HL-60/S4 (cell line): ENCODE data around the gene MARK1.

Experiments
- in situ Hi-C: fragments of 300-500 bp; cut with MboI; formaldehyde crosslinking; loops from 2 replicates; pipeline ENCODE4 v1.14.3; 2022; ENCODE audit warnings: low sequenced_read_pairs

The MARK1 gene

DNA sequence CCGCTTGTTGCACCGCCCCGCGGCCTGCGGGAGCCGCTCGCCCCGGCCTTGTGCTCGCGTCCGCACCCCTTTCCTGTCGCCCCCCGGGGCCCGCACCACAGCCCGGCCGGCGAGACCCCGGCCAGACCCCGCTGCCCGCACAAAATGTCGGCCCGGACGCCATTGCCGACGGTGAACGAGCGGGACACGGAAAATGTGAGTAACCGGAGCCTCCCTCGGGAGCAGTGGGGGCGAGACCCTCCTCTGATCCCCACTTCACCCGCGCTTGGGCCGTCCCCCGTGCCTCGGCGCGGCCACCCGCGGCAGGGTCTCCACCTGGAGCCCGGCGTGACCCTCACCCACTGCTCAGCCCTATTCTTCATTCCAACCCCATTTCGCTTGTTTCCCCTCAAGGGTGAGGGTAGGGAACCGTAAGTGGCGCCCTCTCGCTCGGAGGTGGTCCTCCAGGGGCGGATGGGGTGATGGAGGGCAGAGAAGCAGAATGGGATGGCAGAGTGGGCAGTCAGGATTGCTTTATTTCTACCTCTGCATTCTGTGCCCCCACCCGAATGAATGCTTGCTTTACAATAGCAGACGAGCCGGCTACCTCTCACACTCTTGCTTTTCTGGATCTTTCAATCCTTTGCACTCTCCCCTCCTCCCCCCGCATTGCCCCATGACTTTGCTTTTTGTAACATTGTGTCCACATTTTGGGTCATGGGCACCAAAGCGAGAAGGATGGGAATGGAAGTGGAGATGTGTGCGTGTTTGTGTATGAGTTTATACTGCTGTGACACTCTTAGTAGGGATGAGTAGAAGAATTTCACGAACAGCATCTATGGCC is 954 bp downstream of the MARK1 start:
- in situ Hi-C loops = no loop called here

DNA sequence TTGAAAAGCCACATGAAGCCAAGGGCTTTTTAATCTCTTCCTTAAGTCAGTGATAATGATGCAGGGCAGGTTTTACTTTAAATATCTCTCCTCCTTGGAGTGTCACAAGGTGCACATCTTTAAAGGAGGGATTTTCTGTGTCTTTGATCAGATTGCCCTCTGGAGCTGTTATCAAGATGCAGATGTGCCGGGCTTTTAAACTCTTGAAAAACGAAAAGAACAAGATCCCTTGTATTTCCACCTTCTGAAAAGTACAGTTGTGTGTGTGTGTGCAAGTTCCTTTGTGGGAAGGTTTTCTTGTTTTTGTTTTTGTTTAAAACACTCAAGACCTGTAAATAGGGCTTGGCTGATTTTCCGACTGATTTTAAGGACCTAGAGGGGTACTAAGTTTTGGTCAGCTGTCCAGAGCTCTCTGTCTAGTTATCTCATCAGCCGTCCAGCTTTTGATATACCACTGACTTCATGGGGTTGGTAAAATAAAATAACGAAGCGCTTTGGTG is 1.6 kb downstream of the MARK1 start:
- in situ Hi-C loops = no loop called here

DNA sequence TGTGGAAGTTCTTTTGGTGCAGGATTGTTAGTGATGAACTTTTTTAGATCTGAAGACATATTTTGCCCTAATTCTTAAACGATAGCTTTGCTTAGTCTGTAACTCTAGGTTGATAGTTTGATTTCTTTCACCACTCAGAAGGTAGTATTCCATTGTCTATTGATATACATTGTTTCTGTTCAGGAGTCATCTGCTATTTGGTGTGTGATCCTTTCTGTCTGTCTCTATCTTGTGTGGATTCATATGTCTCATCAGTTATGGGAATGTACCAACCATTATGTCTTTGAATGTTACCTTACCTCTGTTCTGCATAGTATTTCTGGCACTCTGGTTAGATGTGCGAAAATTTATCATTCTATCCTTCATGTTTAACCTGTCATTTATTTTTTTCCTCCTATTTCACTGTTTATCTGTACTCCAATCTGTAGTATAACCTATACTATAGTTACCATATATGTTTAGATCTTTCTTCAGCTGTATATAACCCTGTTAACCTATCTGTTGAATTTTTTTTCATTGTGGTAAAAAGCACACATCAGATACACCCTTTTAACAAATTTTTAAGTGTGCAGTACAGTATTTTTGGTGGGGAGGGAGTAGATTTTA is 5.7 kb downstream of the MARK1 start:
- in situ Hi-C loops = no loop called here

DNA sequence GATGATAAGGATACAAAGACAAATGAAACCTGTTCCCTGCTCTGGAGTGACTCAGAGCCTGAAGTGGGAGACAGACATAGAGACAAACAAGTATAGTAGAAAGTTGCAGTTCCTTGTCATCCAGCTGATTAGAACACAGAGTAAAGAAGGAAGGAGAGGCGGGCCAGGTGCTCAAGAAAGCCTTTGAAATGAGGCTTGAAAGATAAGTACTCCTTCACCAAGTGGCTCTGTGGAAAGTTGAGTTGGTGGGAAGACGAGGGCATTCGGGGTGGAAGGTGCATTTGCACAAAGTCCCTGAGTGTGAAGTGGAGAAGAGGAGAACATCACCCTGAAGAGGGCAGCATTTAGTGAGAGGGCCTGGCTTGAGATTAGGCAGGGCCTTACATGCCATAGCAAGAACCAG is 17.0 kb downstream of the MARK1 start:
- in situ Hi-C loops = no loop called here

DNA sequence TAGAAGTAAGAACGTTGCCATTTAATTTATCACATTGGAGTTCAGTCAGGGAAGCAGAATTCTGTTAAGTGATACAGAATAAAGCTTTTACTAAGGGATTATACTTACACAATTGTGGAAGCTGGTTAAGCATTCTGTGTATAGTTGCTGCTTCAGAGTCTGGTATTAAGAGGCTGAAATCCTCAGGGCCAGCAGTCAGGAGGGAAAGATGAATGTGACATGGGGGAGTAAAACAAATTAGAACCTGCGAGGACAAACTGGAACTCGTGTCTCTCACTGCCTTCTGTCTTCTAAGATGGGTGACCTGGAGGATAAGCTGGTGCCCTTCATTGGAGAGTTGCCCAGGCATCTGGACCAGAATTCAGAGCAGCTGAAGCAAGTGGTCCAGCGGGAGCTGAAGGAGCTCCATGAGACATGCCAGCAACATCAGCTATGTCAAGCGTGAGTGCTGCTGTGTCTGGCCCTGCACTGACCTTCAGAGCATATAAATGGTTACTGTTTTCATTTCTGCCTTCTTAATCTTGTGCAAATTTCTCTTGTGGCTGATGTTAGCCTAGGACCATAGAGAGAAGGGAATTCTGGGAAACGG is 23.0 kb downstream of the MARK1 start:
- in situ Hi-C loops = no loop called here

DNA sequence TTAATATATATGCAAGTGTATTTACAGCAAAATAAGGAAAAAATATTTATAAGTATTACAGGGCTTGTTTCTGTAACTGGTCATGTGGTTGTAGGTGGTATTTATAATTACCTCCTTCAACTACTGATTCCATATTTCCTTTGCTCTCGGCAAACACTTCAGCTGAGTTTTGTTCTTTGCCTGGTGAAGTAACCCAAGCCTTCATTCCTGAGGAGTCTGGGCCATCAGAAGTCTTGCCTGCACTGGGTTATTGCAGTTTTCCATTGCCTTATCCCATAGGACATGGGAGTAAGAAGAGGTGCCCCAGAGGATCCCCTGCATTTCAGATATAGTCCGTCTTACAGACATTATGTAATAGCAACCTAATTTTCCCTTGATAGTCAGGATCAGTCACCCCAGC is 23.8 kb downstream of the MARK1 start:
- in situ Hi-C loops = no loop called here

DNA sequence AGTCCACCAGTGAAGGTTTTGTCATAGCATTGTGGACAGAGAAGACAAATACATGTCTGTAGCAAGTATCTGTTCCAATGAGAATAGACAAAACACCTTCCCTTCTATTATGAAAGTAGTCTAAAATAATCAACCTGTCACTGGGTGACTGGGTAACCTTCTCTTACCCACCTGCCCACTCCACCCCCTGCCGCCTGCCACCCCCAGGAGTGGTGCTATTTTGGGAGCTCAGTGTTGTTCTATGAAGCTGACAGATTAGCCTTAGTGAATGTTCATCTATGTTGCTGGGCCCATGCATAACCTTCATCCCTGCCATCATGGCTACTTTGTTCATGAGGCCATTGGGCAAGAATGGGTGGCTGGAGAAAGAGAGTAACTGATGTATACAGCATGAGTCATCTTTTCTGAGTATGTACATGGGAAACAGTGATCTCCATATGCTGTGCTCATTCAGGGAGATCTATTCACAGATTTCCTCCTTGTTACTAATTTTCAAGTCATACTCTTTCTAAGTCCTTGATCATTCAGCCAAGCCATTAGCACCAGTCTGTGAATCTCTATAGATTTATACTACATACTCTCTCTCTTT is 24.8 kb downstream of the MARK1 start:
- in situ Hi-C loops = no loop called here

DNA sequence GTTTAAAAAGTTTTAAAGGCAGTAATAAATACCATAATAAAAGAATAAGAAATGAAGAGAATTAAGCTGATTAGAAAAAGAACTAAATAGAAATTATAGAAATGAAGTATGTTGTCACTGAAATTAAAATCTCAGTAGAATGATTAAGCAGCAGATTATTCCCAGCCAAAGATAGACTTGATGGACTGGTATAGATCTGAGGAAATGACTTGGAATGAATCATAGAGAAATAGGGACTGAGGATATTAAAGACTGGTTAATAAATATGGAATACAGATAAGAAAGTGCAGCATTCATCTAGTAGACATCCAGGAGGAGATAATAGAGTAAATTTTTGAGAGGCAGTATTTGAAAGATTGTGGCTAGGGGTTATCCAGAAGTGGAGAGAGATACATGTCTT is 28.7 kb downstream of the MARK1 start:
- in situ Hi-C loops = no loop called here

DNA sequence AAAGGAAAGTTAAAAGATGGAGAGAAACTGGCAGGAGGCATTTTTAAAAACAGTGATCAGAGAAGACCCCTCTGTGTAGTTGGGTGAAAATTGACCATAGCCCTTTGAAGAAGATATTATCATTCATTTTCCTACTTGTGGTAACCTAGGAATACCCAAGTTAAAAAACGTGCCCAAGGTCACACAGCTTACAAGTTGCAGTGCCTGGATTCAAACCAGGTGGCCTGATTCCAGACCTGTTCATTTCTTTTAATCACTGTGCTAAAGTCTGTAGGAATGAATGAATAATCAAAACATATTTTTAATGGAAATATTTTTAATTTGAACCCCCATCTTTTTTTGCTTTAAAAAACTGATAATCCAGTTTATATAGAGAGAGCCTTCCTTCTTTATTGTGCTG is 35.6 kb downstream of the MARK1 start:
- in situ Hi-C loops = no loop called here

DNA sequence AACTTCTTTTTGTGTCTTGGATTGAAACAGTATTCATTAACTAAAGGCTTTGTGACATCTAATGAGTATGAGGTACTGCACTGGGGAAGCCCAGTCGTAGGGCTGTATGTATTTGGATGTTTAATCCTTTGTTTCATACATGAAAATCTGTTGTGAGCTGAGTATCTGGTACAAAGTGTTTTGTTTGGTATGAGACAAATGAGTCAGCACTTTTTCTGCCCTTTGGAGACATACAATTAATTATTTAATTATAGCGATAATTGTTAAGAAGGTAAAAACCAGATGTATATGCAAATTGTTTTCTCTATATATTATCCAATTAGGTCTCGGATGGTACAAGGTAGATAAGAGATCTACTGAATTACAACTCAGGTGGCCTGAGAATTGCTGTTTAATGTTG is 36.3 kb downstream of the MARK1 start:
- in situ Hi-C loops = no loop called here

DNA sequence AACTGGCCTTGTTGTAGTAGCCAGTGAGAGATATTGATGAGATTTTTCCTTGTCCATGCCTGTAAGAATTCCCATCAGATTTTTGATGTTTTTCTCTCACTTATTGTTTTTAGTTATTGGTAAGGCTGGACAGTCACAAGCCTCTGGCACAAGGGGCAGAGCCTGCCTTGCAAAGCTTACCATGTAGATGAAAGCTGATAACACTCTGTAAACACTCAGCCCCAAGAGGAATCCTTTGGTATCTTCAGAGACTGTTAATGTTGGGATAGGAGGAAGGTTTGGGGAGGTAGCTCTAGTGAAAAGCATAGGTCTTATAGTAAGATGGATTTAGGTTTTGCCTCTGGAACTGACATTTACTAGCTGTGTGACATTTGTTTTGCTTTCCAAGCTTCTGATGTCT is 37.7 kb downstream of the MARK1 start:
- in situ Hi-C loops = no loop called here

DNA sequence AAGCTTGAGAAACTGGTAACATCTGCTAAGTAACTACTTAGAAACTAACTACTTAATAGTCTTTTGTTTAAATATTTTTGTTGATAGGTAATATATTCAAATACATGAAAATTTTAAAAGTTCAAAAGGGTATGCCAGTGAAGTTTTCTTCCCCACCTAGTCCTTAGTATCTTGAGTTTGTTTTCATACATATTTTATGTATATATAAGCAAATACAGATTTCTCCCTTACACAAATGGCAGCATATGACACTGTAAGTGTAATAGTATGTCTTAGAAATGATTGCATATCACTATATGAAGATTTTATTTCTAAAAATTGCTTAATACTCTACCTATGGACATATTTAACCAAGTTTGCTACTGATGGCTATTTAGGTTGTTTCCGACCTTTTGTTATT is 38.9 kb downstream of the MARK1 start:
- in situ Hi-C loops = no loop called here

DNA sequence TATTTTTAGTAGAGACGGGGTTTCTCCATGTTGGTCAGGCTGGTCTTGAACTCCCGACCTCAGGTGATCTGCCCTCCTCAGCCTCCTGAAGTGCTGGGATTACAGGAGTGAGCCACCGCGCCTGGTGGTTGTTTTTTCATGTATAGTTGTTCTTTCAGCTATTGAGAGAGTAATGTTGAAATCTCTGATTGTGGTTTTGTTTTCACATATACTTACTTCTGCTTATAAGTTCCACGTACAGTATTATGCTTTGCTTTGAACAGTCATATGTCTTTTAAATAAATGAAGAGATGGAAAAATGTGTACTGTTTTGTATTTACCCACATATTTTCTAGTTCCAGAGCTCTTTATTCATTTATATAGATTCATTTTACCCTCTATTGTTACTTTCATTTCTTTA is 44.5 kb downstream of the MARK1 start:
- in situ Hi-C loops = no loop called here

DNA sequence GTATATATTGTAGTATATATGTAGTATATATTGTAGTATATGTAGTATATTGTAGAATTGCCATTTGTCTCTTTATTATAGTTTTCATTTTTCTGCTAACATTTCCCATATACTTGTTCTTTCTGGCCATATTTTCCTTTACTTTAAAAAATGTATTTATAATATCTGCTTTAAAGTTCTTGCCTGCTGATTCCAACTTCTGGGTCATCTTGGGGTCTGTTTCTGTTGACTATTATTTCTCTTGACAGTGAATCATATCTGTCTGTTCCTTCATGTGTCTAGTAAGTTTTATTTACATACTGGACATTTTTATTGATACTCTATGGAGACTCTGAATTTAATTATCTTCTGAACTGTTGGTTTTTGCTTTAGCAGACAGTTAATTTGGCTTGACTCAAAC is 45.9 kb downstream of the MARK1 start:
- in situ Hi-C loops = no loop called here

DNA sequence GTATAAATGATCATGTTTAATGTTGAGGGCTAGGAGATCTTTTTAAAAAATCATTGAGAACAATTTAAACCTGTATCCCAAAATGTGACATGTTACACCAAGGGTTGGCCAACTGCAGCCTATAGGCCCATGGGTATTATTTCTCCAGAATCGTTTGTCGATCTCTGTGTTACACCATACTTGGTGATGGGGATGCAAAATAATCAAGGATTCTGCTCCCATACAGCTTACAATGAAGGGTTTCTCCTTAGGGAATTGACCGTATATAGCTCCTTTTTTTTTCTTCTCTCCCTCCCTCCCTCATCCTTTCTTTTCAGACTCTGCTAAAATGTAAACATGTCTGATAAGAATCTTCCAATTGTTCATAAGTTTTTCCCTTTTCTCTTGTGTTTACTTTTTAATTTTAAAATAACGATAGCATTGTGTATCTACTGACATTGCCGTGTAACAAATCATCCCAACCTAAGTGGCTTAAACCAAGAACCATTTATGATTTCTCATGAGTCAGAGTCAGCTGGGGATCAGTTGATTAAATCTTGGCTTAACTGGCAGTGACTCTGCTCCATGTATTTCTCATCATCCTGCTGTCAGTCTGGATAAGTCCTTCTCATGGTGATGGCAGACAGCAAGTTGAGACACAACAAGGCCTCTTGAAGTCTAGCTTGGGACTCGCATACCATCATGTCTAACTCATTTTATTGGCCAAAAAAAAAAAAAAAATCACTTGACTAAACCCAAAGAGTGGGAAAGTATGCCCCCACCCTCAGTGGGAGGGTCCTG is 48.0 kb downstream of the MARK1 start:
- in situ Hi-C loops = no loop called here

DNA sequence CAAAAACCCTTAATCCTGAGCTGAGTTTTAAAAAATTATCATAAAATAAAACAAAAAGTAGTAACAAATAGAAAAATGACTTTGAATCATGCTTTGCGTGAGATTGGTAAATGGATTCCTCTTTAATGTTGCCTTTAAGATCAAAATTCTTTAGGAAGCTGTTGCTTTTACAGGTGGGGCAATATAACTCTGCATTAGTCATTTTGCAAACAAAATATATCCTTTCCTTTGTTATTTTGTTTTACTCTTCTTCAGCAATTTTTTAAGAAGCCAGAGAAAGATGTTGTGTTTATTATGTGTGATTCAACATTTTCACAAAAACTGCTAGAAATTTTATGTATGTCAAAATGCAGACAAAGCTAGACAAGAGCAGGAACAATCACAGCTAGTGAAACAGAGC is 50.0 kb downstream of the MARK1 start:
- in situ Hi-C loops = no loop called here

DNA sequence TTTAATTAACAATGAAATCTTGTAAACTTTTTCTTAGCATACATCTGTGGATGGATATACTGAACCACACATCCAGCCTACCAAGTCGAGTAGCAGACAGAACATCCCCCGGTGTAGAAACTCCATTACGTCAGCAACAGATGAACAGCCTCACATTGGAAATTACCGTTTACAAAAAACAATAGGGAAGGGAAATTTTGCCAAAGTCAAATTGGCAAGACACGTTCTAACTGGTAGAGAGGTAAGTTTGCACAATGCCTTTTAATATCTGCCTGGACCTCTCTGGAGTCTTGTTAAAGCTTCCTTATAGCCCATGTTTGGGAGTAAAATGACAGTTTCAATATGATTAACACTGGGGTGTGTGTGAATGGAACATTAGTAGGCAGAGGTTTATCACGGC is 51.4 kb downstream of the MARK1 start:
- in situ Hi-C loops = no loop called here

DNA sequence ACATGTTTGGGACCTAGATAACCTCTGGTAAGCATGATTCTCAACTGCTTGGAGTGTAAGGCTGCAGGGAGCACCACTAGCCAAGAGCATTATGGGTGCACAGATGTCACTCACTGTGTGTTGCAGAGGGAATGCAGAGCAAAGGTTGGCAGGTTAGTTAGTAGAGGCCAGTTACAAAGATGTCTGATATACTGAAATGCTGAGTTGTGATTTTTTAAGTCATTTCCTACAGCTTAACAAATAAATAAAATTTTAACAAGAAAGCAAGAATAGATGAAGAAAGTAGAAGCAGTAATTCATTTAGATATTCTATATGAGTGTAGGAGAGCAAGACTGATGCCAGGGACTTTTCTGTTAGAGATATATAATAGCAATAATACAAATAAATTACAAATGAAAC is 64.8 kb downstream of the MARK1 start:
- in situ Hi-C loops = no loop called here

DNA sequence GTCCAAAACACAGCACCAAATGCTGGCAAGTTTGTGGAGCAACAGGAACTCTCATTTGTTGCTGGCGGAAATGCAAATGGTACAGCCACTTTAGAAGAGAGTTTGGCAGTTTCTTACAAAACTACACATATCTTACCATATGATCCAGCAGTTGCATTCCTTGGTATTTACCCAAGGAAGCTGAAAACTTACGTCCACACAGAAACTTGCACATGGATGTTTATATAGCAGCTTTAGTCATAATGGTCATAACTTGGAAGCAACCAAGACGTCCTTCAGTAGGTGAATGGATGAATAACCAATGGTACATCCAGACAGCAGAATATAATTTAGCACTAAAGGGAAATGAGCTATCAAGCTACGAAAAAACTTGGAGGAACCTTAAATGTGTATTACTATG is 66.4 kb downstream of the MARK1 start:
- in situ Hi-C loops = no loop called here

DNA sequence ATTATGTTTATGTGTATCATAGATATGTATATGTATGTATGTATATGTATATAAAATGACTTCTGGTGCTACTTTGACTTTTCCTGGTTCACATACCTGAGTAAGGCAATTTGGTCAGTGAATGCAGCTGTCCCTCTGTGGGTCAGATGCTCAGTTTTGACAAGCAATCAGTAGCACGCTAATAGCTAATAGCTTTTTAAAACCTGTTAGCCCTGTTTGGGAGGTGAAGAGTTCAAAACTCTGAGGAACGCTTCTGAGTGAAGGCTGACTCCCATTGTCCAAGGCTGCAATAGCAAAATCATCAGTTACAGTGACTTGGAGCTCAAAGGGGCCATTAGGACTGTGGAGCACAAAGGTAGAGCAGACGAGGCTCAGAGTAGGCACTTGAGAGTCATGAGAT is 67.2 kb downstream of the MARK1 start:
- in situ Hi-C loops = no loop called here

DNA sequence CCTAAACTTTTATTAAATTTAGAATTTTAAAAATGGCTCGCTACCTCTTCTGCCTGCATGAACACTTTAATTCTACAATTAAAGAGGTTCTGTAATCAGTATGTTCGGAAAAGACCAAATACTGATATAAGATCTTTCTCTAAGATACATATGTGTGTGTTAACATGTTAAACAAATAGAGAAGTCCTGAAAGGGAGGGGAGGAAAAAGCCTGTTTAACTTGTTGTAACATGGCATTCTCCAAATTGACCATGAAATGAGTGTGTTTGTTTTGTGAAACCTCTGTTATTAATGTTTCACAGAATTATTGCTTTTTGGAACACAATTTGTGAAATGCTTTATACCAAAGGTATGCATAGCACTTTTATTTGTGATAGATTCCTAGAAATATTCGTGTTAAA is 77.0 kb downstream of the MARK1 start:
- in situ Hi-C loops = no loop called here
